GM06990 (cell line): ENCODE data around the gene GNAI3.

Experiments used
- DNase-seq: peaks from one replicate; pipeline ENCODE4 v3.0.0-alpha.2; 2011; ENCODE audit not compliant: insufficient read length; ENCODE audit errors: extremely low read depth
- H3K27me3 ChIP-seq: replicated peaks from 2 replicates; pipeline ENCODE4 v1.6.0; 2011; ENCODE audit warnings: low read length; ENCODE audit not compliant: control insufficient read depth, insufficient read depth
- H3K36me3 ChIP-seq: 2 replicates; pipeline ENCODE4 v1.5.1; 2011; ENCODE audit warnings: low read length; ENCODE audit not compliant: control insufficient read depth, insufficient read depth
- H3K4me3 ChIP-seq: replicated peaks from 2 replicates; pipeline ENCODE4 v1.5.1; 2011; ENCODE audit warnings: low read depth, mild to moderate bottlenecking, control low read depth, low read length
- CTCF ChIP-seq: IDR thresholded peaks from 2 replicates; pipeline ENCODE4 v1.5.1; 2011; ENCODE audit warnings: low read length, control low read depth, mild to moderate bottlenecking, inconsistent platforms; ENCODE audit not compliant: insufficient read depth, poor library complexity, severe bottlenecking

The GNAI3 gene

GRCh38 chr1:109595531-109595930 lies 47.1 kb downstream of the GNAI3 start:
- H3K36me3 ChIP-seq = peaks cover 1% of the 10 kb centered on the region
- H3K27me3 ChIP-seq = no peaks in the 10 kb centered on the region
- no peak for DNase-seq
- TF ChIP-seq CTCF = no peak
- H3K4me3 ChIP-seq = no peak overlapping the region

GRCh38 chr1:109598156-109598555 lies 49.7 kb downstream of the GNAI3 start:
- no peak for TF ChIP-seq CTCF
- peaks cover 1% of the 10 kb centered on the region for H3K36me3 ChIP-seq
- DNase-seq = no peak
- no peaks in the 10 kb centered on the region for H3K27me3 ChIP-seq
- no peak overlapping the region for H3K4me3 ChIP-seq

- no peak for DNase-seq
- Histone ChIP-seq H3K36me3 (no peaks in the 10 kb centered on the region; the same call in 1 of the 2 replicates), H3K27me3 (no peaks in the 10 kb centered on the region), H3K4me3 (no peak overlapping the region)
- TF ChIP-seq CTCF = no peak
These were observed 50.2 kb downstream of the GNAI3 start for GRCh38 chr1:109598655-109599054.

- no peak for DNase-seq
- Histone ChIP-seq H3K4me3 (no peak overlapping the region), H3K36me3 (no peaks in the 10 kb centered on the region), H3K27me3 (no peaks in the 10 kb centered on the region)
- no peak for TF ChIP-seq CTCF
These were observed 54.8 kb downstream of the GNAI3 start for GRCh38 chr1:109603229-109603628.

- H3K36me3 ChIP-seq = no peaks in the 10 kb centered on the region
- no peak for TF ChIP-seq CTCF
- DNase-seq = no peak
- no peak overlapping the region for H3K4me3 ChIP-seq
- H3K27me3 ChIP-seq = no peaks in the 10 kb centered on the region
These were observed 57.0 kb downstream of the GNAI3 start for GRCh38 chr1:109605381-109605780.

- no peak for TF ChIP-seq CTCF
- H3K36me3 ChIP-seq = no peaks in the 10 kb centered on the region
These were observed 61.5 kb downstream of the GNAI3 start for GRCh38 chr1:109609881-109610280.

More at GRCh38 chr1:109609881-109610280, 61.5 kb downstream of the GNAI3 start:
- Histone ChIP-seq H3K27me3 (no peaks in the 10 kb centered on the region), H3K4me3 (no peak overlapping the region)
- DNase-seq = no peak
